A673 (cell line): ENCODE measurements around the gene ACKR2.

ENCODE experiments used
- EZH2 ChIP-seq: fragments of 200-600 bp; sonication (generic); IDR thresholded peaks from 2 replicates; pipeline ENCODE4 v1.6.1; 2017; ENCODE audit warnings: borderline replicate concordance, low read depth, mild to moderate bottlenecking, mixed read lengths, antibody characterized with exemption, low read length; ENCODE audit not compliant: poor library complexity, severe bottlenecking
- TF ChIP-seq, protein P1 (sequence below): fragments of 300-800, 200-600 bp; sonication (generic); conservative IDR thresholded peaks from 2 replicates; pipeline ENCODE4 v1.5.1; 2017; ENCODE audit warnings: low read depth, mild to moderate bottlenecking, antibody characterized with exemption, low read length, moderate library complexity, mixed read lengths

- TF ChIP-seq, protein P1, sequence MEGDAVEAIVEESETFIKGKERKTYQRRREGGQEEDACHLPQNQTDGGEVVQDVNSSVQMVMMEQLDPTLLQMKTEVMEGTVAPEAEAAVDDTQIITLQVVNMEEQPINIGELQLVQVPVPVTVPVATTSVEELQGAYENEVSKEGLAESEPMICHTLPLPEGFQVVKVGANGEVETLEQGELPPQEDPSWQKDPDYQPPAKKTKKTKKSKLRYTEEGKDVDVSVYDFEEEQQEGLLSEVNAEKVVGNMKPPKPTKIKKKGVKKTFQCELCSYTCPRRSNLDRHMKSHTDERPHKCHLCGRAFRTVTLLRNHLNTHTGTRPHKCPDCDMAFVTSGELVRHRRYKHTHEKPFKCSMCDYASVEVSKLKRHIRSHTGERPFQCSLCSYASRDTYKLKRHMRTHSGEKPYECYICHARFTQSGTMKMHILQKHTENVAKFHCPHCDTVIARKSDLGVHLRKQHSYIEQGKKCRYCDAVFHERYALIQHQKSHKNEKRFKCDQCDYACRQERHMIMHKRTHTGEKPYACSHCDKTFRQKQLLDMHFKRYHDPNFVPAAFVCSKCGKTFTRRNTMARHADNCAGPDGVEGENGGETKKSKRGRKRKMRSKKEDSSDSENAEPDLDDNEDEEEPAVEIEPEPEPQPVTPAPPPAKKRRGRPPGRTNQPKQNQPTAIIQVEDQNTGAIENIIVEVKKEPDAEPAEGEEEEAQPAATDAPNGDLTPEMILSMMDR: no peak
- no peak for TF ChIP-seq EZH2
Measured at GRCh38 chr3:42876940-42877720, 67.9 kb downstream of the ACKR2 start.
